GM12872 (cell line): Measurements from ENCODE around the gene PDE2A.

Experiments
- CTCF ChIP-seq: IDR thresholded peaks from 3 replicates; pipeline ENCODE4 v1.5.1; 2011; ENCODE audit warnings: low read depth, mild to moderate bottlenecking, low read length, moderate library complexity; ENCODE audit not compliant: insufficient read depth

The PDE2A gene

GRCh38 chr11:72592698-72593495 is 81.3 kb downstream of the PDE2A start:
- TF ChIP-seq CTCF, result no peak

- TF ChIP-seq CTCF, result no peak
These were observed 82.3 kb downstream of the PDE2A start for GRCh38 chr11:72591785-72592502.

- TF ChIP-seq CTCF, result no peak
These were observed 83.2 kb downstream of the PDE2A start for GRCh38 chr11:72591023-72591422.

GRCh38 chr11:72589802-72590761 is 84.1 kb downstream of the PDE2A start:
- peak; percentile 55 for TF ChIP-seq CTCF

GRCh38 chr11:72588421-72589410 is 85.5 kb downstream of the PDE2A start:
- no peak for TF ChIP-seq CTCF

GRCh38 chr11:72587696-72588095 is 86.5 kb downstream of the PDE2A start:
- TF ChIP-seq CTCF, result no peak
